Skin of body (tissue), 2 donors: ENCODE measurements around the gene HINFP. TPM values are rescaled to one million over a fixed set of nuclear protein-coding genes. Genes with fewer than 3 reads are reported as not detected.
A peak's percentile ranks its signal among the peaks of the same experiment; 100 is the strongest.
"Not testable (repeated sequence)": the region's sequence is repeated elsewhere in the genome, so short reads cannot be mapped to it uniquely, and the experiment has no call there.

Experiments used
- DNase-seq: peaks from one replicate; lab custom pipeline; 2025; lab: John Stamatoyannopoulos, UW
- total RNA-seq: library from RNA; depleted of rRNA; stranded (reverse); fragments of >200 nt; gene quantifications from one replicate; pipeline ENCODE4 v1.2.3, GENCODE V29; 2014

The HINFP gene
- total RNA-seq, 1 donor from 2014 or later, result 14.3 TPM

DNA sequence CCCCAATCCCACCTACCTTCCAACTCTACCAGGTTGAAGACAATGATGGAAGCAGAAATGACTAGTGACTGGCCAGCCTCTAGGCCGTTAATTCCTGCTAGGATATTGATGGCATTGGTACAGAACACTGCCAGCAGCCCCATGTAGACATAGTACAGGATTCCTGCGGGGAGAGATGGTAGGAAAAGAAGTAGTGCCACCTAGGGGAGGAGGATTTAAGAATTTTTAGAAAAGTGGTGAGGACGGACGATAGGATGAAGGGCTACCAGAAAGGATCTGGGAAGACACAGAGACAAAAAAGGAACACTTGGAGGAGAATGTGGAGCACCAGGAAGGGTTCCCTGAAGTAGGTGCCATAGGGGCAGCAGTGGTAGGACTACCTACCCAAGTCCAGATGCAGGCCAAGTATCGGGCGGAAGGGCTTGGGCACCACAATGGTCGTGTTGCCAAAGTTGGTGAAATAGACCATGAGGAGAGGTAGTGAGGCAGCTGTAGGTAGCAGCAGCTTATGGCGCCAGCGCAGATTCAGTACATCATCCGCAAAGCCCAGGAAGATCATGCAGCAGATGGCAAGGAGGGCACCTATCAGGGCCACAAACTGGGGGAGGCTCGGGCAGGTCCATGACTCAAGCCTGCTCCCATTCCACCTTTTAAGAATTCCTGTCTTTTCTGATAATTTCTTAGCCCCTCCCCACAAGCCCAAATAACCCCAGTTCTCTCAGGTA lies 21.0 kb upstream of the HINFP start:
- no peak for DNase-seq

DNA sequence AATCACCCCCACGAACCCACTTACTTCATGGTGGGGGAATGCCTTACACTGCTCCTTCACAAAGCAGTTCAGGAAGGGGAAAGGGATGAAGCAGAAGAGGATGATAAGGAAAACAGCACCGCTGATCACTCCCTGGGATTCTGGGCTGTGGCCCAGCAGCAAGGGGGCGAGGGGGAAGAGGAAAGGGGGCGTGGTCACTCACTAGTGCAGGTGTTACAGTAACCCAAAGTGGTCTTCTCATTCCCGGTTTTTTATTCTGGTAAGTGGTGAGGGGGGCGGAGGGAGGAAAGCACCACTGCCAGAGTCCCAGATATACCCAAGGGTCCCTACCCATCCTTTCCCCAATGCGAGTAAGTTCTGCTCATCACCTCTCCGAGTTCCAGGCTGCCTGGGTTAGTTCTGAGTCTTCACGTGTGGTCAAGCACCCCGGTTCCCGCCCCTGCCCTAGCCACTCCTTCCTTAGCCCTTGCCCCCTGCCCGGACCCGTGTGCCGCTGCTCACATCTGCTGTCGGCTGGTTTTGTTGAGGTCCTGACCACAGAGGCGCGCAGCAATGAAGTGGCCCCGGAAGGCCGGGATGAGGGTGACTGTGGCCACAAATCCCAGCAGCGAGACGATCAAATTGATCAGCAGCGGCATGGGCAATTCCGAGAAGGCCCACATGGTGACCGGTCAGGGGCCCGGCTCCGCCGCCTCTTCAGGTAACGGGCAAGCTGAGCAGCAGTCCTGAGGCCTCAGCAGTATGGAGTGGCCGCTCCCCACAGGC lies 20.2 kb upstream of the HINFP start:
- peak; percentile 14 for DNase-seq

DNA sequence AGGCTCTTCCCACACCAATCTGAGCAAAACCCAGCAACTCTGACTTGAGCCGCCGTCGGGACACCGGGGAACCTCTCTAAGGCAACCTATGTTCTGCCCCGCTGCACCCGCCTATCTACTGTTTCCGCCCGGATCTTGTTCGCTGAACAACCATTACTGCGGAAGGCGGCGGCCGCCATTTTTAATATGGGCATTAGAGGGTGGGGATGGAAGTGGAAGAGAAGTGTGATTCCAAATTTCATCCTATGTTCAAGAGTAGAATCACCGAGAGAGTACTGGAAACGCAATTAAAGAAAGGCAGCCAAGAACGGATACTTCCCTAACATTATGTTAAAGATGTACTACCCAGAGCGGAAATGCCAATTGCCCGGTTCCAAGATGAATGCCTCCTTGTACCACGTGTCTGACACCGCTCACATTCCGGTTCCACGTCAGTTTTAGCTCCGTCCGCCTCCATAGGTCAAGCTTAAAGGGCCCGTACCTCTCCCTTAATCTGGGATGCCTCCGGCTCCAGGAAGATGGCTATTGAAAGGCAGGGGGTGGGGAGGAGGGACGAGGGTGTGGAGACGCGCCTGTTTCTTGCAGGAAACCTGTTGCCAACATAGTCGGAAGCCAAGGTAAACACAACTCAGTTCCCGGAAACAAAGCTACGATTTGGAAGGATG lies 19.5 kb upstream of the HINFP start, which contains the start of gene DPAGT1:
TSS of gene DPAGT1 (minus strand) at position 95 of the 665 bp plus-strand sequence. CDS start 198 bp downstream, outside the sequence.
- peak; percentile 98 for DNase-seq

DNA sequence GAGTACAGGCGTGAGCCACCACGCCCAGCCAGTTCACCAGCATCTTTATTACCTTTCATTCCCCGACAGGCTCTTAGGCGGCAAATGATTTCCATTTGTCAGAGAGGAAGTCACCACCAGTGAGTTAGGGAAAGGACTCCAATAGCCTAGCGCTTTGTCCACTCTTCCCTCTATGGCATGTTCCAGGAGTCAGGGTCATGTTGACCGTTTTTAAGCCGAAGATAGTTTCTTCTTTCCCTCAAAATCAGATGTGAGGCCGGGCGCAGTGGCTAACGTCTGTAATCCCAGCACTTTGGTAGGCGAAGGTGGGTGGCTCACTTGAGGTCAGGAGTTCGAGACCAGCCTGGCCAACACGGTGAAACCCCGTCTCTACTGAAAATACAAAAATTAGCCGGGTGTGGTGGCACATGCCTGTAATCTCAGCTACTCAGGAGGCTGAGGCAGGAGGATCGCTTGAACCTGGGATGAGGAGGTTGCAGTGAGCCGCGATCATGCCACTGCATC lies 18.2 kb upstream of the HINFP start:
- not testable (repeated sequence) for DNase-seq

- no peak for DNase-seq
Measured at GRCh38 chr11:119103793-119104192, 17.6 kb upstream of the HINFP start.

DNA sequence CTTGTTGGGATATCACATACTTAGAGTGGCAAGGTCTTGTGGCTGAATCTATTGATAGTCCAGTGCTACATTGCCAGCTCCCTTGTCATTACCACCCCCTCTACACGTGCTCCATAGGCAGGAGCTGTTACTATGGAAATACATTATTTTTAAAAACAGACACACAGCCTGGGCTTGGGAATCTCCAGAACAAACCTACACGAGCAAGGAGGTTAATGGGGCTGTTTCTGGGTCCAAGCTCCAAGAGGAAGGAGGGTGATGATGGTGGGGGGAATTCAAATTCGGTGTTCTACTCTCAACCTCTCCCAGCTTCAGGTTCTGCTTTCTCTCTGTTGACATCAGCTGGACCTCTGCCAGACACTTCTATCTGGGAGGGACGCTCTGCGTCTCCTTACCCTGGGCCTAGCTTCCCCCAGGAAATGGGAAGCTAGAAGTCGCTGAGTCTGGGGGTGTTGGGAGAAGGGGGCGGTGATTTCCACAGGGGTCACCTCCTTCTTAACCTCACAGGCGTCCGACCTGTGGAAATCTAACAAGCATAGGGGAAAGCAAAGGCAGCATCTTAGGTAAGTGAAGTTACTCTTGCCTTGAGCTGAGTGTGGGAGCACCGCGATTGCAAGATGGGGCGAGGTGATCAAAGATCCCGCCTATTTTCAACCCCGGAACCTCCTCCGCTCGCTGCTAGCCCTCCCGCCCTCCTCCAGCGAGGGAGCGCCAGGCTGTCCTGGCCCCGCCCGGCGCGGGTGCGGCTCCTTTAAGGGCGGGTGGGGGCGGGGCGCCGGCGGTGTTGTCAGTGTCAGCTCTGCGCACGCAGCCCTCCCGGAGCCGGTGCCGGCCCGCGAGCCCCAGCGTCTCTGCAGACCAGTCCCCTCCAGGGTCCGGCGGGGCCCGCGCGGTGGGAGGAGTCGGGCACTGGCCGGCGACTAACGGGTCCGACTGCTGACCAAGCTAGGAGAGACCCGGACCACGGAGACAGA lies 14.5 kb upstream of the HINFP start, which contains the start of gene C2CD2L:
TSS of gene C2CD2L (plus strand) at position 781 of the 974 bp plus-strand sequence. CDS start 398 bp downstream, outside the sequence.
- DNase-seq, result peak; percentile 89

- no peak for DNase-seq
Measured at GRCh38 chr11:119107538-119108145, 13.7 kb upstream of the HINFP start.

DNA sequence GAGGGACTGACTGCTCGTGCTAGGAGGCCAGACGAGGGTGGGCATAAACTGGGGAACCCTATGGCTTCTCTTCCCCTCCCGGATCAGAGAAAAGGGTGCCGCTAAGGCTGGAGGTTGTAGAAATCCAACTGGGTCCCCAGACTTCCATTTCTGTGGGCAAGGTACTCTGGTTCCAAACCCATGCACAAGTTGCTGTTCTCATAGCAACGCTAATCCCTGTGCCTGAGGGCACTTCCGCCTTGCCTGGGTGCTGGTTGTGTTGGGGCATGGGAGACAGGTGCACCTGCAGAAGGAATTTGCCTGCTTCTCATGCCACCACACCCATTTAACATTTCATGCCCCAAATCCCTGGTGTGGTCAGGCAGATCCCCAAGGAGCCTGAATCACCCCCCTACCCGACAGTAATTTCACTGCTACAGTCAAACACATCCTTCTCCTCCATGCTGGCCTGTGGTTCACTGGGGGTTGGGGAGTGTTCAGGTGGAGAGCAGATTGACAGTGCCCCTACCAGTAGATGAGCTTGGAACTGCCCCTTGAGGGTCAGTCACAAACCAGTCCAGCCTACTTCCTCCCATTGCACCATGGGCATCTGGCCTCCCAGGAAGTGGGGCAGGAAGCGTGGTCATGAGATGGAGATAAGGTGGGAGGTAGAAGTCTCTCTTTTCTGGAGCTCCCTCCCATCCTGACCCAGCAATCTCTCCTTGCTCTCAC lies 13.1 kb upstream of the HINFP start:
- no peak for DNase-seq

DNA sequence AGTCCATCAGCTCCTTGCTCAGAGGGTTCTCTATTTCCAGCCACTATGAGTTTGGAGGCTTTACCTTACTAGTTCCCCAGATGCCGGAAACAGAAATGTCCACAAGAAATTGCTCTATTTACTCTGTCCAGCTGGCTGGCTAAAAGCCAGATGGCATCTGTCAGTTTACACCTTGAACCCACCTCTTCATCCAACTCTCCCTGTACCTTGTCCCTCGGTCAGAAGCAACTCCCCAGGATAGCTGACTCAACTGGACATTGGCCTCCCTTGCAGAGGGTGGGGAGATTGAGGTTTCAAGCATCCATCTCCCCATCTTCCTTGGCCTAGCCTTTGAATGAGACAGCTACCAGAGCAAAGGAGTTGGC lies 12.5 kb upstream of the HINFP start:
- DNase-seq, result no peak

DNA sequence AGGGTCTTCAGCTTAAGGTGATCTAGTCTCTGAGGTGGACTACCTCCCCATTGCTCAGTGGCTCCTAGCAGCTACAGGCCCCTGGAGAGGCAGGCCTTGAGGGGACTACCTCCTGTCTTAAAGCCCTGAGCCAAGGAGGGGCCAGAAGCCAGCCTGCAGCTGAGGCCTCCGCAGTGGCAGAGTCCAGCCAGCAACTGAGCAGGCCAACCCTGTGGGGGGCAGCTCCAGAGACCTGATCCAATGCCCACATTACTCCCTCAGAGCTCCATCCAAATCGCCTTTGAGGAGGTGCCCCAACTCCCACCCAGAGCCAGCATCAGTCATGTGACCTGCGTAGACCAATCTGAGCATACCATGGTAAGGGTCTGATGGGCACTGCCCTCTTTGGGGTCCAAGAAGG lies 11.5 kb upstream of the HINFP start:
- no peak for DNase-seq

DNA sequence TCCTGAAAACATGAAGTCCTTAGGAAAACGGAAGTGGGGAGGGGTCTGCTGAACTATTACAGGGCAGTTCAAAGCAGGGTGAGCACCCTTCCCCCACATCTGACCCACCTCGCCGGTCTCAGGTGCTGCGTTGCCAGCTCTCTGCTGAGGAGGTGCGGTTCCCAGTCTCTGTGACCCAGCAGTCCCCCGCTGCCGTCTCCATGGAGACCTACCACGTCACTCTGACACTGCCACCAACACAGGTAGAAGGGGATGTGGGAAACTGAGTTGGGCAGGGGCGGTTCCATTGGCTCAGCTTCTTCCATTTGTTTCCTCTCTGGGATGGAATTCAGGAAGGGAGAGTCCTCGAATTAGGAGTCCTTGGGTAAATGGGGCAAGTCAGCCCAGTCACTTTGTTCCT lies 10.9 kb upstream of the HINFP start:
- DNase-seq, result no peak

DNA sequence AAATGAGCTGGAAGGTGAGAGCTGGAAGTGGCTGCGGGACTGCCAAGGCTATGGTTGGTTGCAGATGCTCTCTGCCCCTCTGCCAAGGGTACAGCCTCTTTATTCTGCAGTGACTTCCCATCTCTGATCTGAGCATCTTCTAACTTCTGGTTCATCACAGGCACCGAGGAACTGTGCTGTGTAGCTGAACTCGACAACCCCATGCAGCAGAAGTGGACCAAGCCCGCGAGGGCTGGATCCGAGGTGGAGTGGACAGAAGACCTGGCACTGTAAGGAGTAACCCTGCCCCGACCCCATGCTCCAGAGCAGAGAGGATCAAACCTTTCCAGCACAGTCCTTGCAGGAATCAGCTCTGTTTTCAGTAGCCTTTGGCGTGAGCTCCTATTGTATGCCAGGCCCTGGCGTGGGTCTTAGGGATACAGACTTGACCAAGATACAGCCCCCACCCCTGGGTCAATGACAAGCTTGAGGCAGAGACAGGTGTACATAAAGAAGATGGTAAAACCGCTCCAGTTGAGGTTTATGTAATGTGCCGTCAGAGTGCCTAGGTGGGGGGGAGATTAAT lies 9.9 kb upstream of the HINFP start:
- no peak for DNase-seq

DNA sequence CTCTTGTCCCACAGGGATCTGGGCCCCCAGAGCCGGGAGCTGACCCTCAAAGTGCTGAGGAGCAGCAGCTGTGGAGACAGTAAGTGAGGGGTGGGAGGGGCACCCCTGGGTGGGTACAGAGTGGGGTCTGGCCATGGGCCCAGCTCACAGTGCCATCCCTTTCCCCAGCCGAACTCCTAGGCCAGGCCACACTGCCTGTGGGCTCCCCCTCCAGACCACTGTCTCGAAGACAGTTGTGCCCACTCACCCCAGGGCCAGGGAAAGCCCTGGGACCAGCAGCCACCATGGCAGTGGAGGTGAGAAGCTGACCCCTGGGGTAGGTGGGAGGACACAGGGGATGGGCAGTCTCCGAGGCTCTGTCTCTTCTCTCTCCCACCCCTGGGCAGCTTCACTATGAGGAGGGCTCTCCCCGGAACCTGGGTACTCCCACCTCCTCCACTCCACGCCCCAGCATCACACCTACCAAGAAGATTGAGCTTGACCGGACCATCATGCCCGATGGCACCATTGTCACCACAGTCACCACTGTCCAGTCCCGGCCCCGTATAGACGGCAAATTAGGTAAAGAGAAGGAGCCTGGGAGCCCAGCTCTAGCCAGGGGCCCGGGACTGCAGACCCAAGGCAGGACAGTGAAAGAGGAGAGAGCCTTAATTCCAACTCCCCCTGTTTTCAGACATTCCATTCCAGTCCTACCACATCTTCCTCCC lies 8.9 kb upstream of the HINFP start:
- no peak for DNase-seq

DNA sequence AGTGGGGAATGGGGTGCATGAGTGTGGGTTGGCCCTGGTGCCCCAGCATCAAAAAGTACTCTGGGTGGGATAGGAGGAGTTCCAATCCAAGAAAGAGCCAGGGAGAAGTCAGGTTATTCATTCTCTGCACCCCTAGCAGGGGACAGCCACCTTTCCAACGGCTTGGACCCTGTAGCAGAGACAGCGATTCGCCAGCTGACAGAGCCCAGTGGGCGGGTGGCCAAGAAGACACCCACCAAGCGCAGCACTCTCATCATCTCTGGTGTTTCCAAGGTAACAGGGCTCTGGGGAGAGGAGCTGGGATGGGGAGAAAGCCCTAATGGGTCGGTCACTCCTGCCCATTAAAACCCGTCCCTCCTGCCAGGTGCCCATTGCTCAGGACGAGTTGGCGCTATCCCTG lies 7.7 kb upstream of the HINFP start:
- no peak for DNase-seq

DNA sequence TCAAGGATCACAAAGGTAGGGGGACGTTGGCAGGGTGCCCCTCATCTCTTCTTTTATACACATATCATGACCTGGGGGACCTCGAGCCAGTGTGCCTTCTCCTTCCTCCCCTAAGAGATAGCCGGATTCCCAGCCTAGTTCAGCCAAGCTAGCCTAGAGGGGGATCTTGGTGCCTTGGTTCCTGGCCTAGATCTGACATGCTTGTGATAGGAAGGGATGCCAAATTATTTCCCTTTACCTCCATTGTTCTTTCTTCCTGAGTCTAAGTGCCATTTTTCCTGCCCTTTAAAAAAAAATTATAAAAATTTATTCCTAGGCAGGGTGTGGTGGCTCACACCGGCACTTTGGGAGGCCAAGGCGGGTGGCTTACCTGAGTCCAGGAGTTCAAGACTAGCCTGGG lies 7.0 kb upstream of the HINFP start:
- no peak for DNase-seq

GRCh38 chr11:119115484-119116234 lies 5.7 kb upstream of the HINFP start:
- DNase-seq, result no peak

GRCh38 chr11:119116235-119116594 lies 5.2 kb upstream of the HINFP start:
- DNase-seq, result no peak

DNA sequence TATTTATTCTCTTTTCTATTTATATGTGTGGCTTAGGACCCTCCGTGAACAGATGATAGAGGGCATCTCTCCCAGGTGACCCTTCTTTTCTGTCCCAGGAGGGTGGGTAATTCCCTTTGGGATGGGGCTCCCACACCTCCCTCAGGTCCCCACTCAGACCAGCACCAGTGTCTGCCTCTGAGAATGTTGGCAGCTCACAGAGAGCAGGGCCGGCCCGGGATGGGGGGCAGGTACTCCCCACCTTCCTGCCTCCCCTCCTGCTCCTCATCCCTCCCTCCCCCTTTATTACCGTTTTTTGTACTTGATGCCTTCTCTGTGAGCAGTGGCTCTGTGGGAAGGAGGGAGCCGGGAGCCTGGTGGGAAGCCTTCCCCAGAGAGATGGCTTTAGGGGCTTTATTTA lies 4.8 kb upstream of the HINFP start:
- no peak for DNase-seq
